ENCODE measurements around the gene SEMA4D. TPM values are rescaled to one million over a fixed set of nuclear protein-coding genes. Genes with fewer than 3 reads are reported as not detected.
A peak's percentile ranks its signal among the peaks of the same experiment; 100 is the strongest.

SEMA4D gene
- total RNA-seq, 1 donor from 2014 or later: 12.3 TPM

GRCh38 chr9:89318123-89319014, 179.5 kb downstream of the SEMA4D start, which contains the start of gene SECISBP2:
Gene SECISBP2, plus strand, starts transcription at chr9:89318500. Its CDS starts 77 bp downstream, at chr9:89318577.
- no peak for TF ChIP-seq CTCF (conservative IDR thresholded peaks at IDR 0.05; ENCODE audit: low read depth, low read length)
- peak; percentile 83 for DNase-seq (ENCODE audit: low read depth)
- H3K4me3 ChIP-seq (ENCODE audit: low read depth, low read length): peak within 1 kb of the TSS; percentile 72

- TF ChIP-seq CTCF (conservative IDR thresholded peaks at IDR 0.05; ENCODE audit: low read depth, low read length): no peak
- peak overlapping the region; percentile 72 for H3K4me3 ChIP-seq (ENCODE audit: low read depth, low read length)
Measured at GRCh38 chr9:89317282-89317681, 180.6 kb downstream of the SEMA4D start.

GRCh38 chr9:89315482-89315881, 182.4 kb downstream of the SEMA4D start:
- DNase-seq (ENCODE audit: low read depth): no peak
- H3K4me3 ChIP-seq (ENCODE audit: low read depth, low read length): no peak overlapping the region
- no peak for TF ChIP-seq CTCF (conservative IDR thresholded peaks at IDR 0.05; ENCODE audit: low read depth, low read length)

More at GRCh38 chr9:89317282-89317681, 180.6 kb downstream of the SEMA4D start:
- no peak for DNase-seq (ENCODE audit: low read depth)

GRCh38 chr9:89314955-89315354, 183.0 kb downstream of the SEMA4D start:
- H3K4me3 ChIP-seq (ENCODE audit: low read depth, low read length): peak overlapping the region; percentile 82
- no peak for TF ChIP-seq CTCF (conservative IDR thresholded peaks at IDR 0.05; ENCODE audit: low read depth, low read length)
- no peak for DNase-seq (ENCODE audit: low read depth)

- peak overlapping the region; percentile 82 for H3K4me3 ChIP-seq (ENCODE audit: low read depth, low read length)
- no peak for TF ChIP-seq CTCF (conservative IDR thresholded peaks at IDR 0.05; ENCODE audit: low read depth, low read length)
- no peak for DNase-seq (ENCODE audit: low read depth)
Measured at GRCh38 chr9:89313842-89314241, 184.1 kb downstream of the SEMA4D start.

- TF ChIP-seq CTCF (conservative IDR thresholded peaks at IDR 0.05; ENCODE audit: low read depth, low read length): no peak
- no peak for DNase-seq (ENCODE audit: low read depth)
- H3K4me3 ChIP-seq (ENCODE audit: low read depth, low read length): peak overlapping the region; percentile 82
Measured at GRCh38 chr9:89312222-89312571, 185.7 kb downstream of the SEMA4D start.

Data from epithelial cell of proximal tubule (primary cell).